ENCODE data around the gene MYOF.

DNA sequence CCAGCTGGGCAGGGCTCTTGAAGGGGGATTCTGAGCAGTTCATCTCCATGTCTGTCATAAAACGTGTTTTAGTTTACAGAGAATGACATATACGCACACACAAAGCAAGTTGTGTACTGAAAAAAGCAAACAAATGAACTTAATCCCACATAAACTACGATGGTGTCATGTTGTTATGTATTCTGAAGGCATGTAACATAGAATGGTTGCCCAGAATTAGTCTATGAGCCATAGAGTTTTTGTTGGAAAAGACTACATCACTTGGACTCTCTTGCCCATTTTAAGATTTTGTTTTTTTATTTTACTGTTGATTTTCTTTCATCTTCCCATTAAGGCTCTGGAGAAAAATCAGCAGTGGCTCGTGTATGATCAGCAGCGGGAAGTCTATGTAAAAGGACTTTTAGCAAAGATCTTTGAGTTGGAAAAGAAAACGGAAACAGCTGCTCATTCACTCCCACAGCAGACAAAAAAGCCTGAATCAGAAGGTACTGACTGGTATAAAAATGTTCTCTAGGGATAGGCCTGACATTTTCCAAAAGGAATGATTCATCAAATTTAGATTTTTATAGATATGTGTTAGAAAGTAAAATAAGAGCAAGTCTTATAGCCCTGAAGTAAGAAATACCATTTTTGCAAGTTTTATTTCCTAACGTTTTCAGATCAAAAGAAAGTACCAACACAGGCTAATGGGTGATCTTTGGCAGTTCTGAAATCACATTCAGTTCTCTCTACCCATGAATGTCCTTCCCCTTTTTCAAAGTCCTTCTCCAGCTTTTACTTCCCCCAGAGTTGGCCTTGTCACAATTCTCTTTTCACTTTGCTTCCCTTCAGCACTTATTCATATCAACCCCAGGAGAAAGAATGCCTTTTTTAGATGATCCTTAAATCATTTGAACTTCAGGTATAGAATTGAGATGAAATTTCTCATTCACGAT is 33.2 kb upstream of the MYOF start:
- TF ChIP-seq CTCF (IDR thresholded peaks at IDR 0.05) (no peak), POLR2A (IDR thresholded peaks at IDR 0.05) (no peak)
